Umbilical cord (tissue), 2 donors: ENCODE data around the gene MAD1L1. TPM values are rescaled to one million over a fixed set of nuclear protein-coding genes. Genes with fewer than 3 reads are reported as not detected.

Source experiments
- DNase-seq: peaks from one replicate; pipeline ENCODE4 v3.0.0-alpha.2; 2015; ENCODE audit warnings: low spot score
- total RNA-seq: library from RNA; depleted of rRNA; stranded (reverse); fragments of >200 nt; gene quantifications from one replicate; pipeline ENCODE4 v1.2.3, GENCODE V29; 2014; ENCODE audit warnings: low replicate concordance; ENCODE audit not compliant: insufficient read depth

The MAD1L1 gene
- total RNA-seq, 1 donor from 2014 or later, result 23.8 TPM

GRCh38 chr7:2242541-2243429, 10.0 kb upstream of the MAD1L1 start:
- DNase-seq, result peak; percentile 12

- DNase-seq, result peak; percentile 78
Measured at GRCh38 chr7:2241580-2242540, 9.1 kb upstream of the MAD1L1 start, which contains the start of the genes MRM2 and NUDT1. Gene MRM2, minus strand, starts transcription at chr7:2242205. Its CDS starts 36 bp downstream, at chr7:2242169. Gene NUDT1, plus strand, starts transcription at chr7:2242226. Its CDS starts 2,349 bp downstream, at chr7:2244575.

- no peak for DNase-seq
Measured at GRCh38 chr7:2239242-2239641, 6.5 kb upstream of the MAD1L1 start.

GRCh38 chr7:2237109-2237602, 4.4 kb upstream of the MAD1L1 start:
- DNase-seq, result peak; percentile 64

- DNase-seq, result no peak
Measured at GRCh38 chr7:2233926-2234325, 1.2 kb upstream of the MAD1L1 start.

- DNase-seq, result no peak
Measured at GRCh38 chr7:2231992-2232765, 566 bp downstream of the MAD1L1 start.

- DNase-seq, result no peak
Measured at GRCh38 chr7:2230882-2231281, 1.9 kb downstream of the MAD1L1 start.

- no peak for DNase-seq
Measured at GRCh38 chr7:2230226-2230625, 2.5 kb downstream of the MAD1L1 start.

- DNase-seq, result no peak
Measured at GRCh38 chr7:2229467-2229866, 3.3 kb downstream of the MAD1L1 start.

GRCh38 chr7:2228921-2229320, 3.8 kb downstream of the MAD1L1 start:
- no peak for DNase-seq

GRCh38 chr7:2227699-2228098, 5.0 kb downstream of the MAD1L1 start:
- no peak for DNase-seq

- no peak for DNase-seq
Measured at GRCh38 chr7:2225830-2226229, 6.9 kb downstream of the MAD1L1 start.

GRCh38 chr7:2225336-2225735, 7.4 kb downstream of the MAD1L1 start:
- DNase-seq, result no peak

GRCh38 chr7:2224934-2225333, 7.8 kb downstream of the MAD1L1 start:
- no peak for DNase-seq

GRCh38 chr7:2224491-2224928, 8.2 kb downstream of the MAD1L1 start:
- DNase-seq, result no peak

- DNase-seq, result no peak
Measured at GRCh38 chr7:2223321-2223720, 9.4 kb downstream of the MAD1L1 start.

GRCh38 chr7:2222516-2222915, 10.2 kb downstream of the MAD1L1 start:
- DNase-seq, result no peak

- no peak for DNase-seq
Measured at GRCh38 chr7:2220954-2221353, 11.8 kb downstream of the MAD1L1 start.

- no peak for DNase-seq
Measured at GRCh38 chr7:2220506-2220905, 12.2 kb downstream of the MAD1L1 start.

- no peak for DNase-seq
Measured at GRCh38 chr7:2220030-2220429, 12.7 kb downstream of the MAD1L1 start.

- DNase-seq, result no peak
Measured at GRCh38 chr7:2219606-2220005, 13.1 kb downstream of the MAD1L1 start.
